PC-9 (cell line): ENCODE measurements around the gene NDUFS6. TPM values are rescaled to one million over a fixed set of nuclear protein-coding genes. Genes with fewer than 3 reads are reported as not detected.
"Not testable (repeated sequence)": the region's sequence is repeated elsewhere in the genome, so short reads cannot be mapped to it uniquely, and the experiment has no call there.

Experiments
- BruUV-seq: library from RNA; stranded (reverse); fragments of 400-500 nt; replicated peaks from 2 replicates; lab custom pipeline; 2021; lab: Mats Ljungman, UMichigan
- CTCF ChIA-PET: fragments of 300-600 bp; sonication (Branson Sonifier 250); formaldehyde crosslinking; loops from one replicate; lab custom pipeline; 2022; ENCODE audit warnings: antibody characterized with exemption; lab: Charles Lee
- POLR2A ChIA-PET: fragments of 300-600 bp; sonication (Branson Sonifier 250); formaldehyde crosslinking; loops from one replicate; lab custom pipeline; 2022; ENCODE audit warnings: antibody characterized with exemption; ENCODE audit not compliant: unreplicated experiment; lab: Charles Lee
- DNase-seq, 2 experiments: peaks; one replicate each; pipeline versions ENCODE4 v3.0.0 to v3.0.0-alpha.2; 2015 to 2022; ENCODE audit warnings: mixed read lengths in 1 of 2
- H2AFZ ChIP-seq: fragments of 200-600 bp; sonication (generic); 2 replicates; pipeline ENCODE4 v1.8.1; 2017; ENCODE audit warnings: antibody characterized with exemption
- H3F3A ChIP-seq: fragments of 200-600 bp; sonication (generic); 2 replicates; pipeline ENCODE4 v1.8.1; 2017; ENCODE audit warnings: antibody characterized with exemption, mild to moderate bottlenecking, low read depth; ENCODE audit not compliant: insufficient read depth
- H3K27ac ChIP-seq: fragments of 200-600 bp; sonication (generic); 2 replicates; pipeline ENCODE4 v1.6.1; 2016; ENCODE audit warnings: mixed run types
- H3K27me3 ChIP-seq: fragments of 200-600 bp; sonication (generic); 2 replicates; pipeline ENCODE4 v1.6.1; 2016; ENCODE audit warnings: low read depth, mixed run types; ENCODE audit not compliant: insufficient read depth
- H3K36me3 ChIP-seq: fragments of 200-600 bp; sonication (generic); 2 replicates; pipeline ENCODE4 v1.6.1; 2016; ENCODE audit warnings: low read depth, mixed run types
- H3K4me1 ChIP-seq: fragments of 200-600 bp; sonication (generic); replicated peaks from 2 replicates; pipeline ENCODE4 v1.6.1; 2016; ENCODE audit warnings: mixed run types; ENCODE audit not compliant: insufficient read depth
- H3K4me2 ChIP-seq: fragments of 200-600 bp; sonication (generic); 2 replicates; pipeline ENCODE4 v1.6.1; 2017; ENCODE audit warnings: mixed run types
- H3K4me3 ChIP-seq: fragments of 200-600 bp; sonication (generic); 2 replicates; pipeline ENCODE4 v1.6.1; 2016; ENCODE audit warnings: mixed run types
- H3K79me2 ChIP-seq: fragments of 200-600 bp; sonication (generic); 2 replicates; pipeline ENCODE4 v1.6.1; 2017; ENCODE audit warnings: low read depth, mixed run types
- H3K9me2 ChIP-seq: fragments of 200-600 bp; sonication (generic); 2 replicates; pipeline ENCODE4 v1.8.1; 2017; ENCODE audit warnings: mild to moderate bottlenecking; ENCODE audit not compliant: insufficient read depth
- H3K9me3 ChIP-seq: fragments of 200-600 bp; sonication (generic); 2 replicates; pipeline ENCODE4 v1.8.1; 2016; ENCODE audit warnings: low read depth; ENCODE audit not compliant: insufficient read depth
- H4K20me1 ChIP-seq: fragments of 200-600 bp; sonication (generic); 2 replicates; pipeline ENCODE4 v1.8.1; 2017; ENCODE audit not compliant: insufficient read depth
- CTCF ChIP-seq: fragments of 200-600 bp; sonication (generic); conservative IDR thresholded peaks from 2 replicates; pipeline ENCODE4 v1.6.1; 2017; ENCODE audit warnings: mixed run types, antibody characterized with exemption, mild to moderate bottlenecking, moderate library complexity
- EZH2 ChIP-seq: fragments of 200-600 bp; sonication (generic); IDR thresholded peaks from 2 replicates; pipeline ENCODE4 v1.8.0; 2017; ENCODE audit warnings: antibody characterized with exemption, low read depth
- intact Hi-C: fragments of 100-400 bp; cut with micrococcal nuclease; formaldehyde crosslinking; loops from one replicate; pipeline ENCODE4 v1.10.0; 2022; ENCODE audit not compliant: unreplicated experiment
- total RNA-seq: library from RNA; stranded (reverse); gene quantifications from 2 replicates; pipeline ENCODE4 v1.2.3, GENCODE V29; 2021

NDUFS6 gene
- total RNA-seq, 1 experiment from 2014 or later, result 153 TPM

GRCh38 chr5:1815881-1816292, 14.7 kb downstream of the NDUFS6 start:
- ChIA-PET CTCF (no interaction called here), POLR2A (interaction anchor here (0.5 kb wide), 1 partner anchor 1664 kb away, joined by 6 read pairs; no protein-coding TSS in a partner anchor)
- no TSS peak for BruUV-seq
- Histone ChIP-seq H3K9me3 (no peaks in the 10 kb centered on the region), H3K36me3 (peaks cover 49% of the 10 kb centered on the region), H3K4me1 (no peaks in the 10 kb centered on the region), H3F3A (peaks cover 8% of the 10 kb centered on the region; the same call in 1 of the 2 replicates), H3K4me3 (no peak overlapping the region), H3K4me2 (no peak overlapping the region), H3K27me3 (no peaks in the 10 kb centered on the region), H3K79me2 (peaks cover 3% of the 10 kb centered on the region; the same call in 1 of the 2 replicates), H4K20me1 (peaks cover 24% of the 10 kb centered on the region), H3K9me2 (no peaks in the 10 kb centered on the region), H3K27ac (no peak overlapping the region), H2AFZ (no peak overlapping the region)
- TF ChIP-seq CTCF, result no peak
- no peak for TF ChIP-seq EZH2
- DNase-seq, result no peak
- intact Hi-C loops, result no loop called here

DNA sequence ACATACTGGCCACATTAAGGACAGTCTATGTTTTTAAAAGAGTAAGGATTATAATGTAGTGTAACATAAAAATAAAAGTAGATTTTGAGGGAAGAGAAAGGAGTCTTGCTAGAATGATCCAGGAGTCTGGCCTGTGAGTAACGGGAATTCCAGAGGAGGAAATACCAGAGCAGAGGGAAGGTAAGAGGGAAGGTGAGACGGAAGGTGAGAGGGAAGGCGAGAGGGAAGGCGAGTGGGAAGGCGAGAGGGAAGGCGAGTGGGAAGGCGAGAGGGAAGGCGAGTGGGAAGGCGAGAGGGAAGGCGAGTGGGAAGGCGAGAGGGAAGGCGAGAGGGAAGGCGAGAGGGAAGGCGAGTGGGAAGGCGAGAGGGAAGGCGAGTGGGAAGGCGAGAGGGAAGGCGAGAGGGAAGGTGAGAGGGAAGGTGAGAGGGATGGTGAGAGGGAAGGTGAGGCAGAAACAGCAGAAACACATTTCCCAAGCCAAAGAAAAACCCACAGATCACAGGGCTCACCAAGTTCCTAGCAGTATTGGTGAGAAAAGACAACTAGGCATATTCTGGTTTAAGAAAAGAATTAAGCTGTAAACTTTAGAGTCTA, 15.4 kb downstream of the NDUFS6 start:
- H3K9me2 ChIP-seq, H3K27ac ChIP-seq, H3F3A ChIP-seq, BruUV-seq, intact Hi-C loops, POLR2A ChIA-PET, H3K4me2 ChIP-seq, H3K9me3 ChIP-seq, H3K4me1 ChIP-seq, DNase-seq, CTCF ChIA-PET, H3K79me2 ChIP-seq, H2AFZ ChIP-seq, H3K4me3 ChIP-seq, H3K27me3 ChIP-seq: not testable (repeated sequence)
- peaks cover 42% of the 10 kb centered on the region for H3K36me3 ChIP-seq
- peaks cover 17% of the 10 kb centered on the region for H4K20me1 ChIP-seq

GRCh38 chr5:1817261-1818043, 16.2 kb downstream of the NDUFS6 start:
- no TSS peak for BruUV-seq
- 0 out of 2 replicates have a peak, but pooled peaks cover 4% of the 10 kb centered on the region for H3F3A ChIP-seq
- POLR2A ChIA-PET, result no interaction called here
- peaks cover 35% of the 10 kb centered on the region; the same call in 1 of the 2 replicates for H3K36me3 ChIP-seq
- intact Hi-C loops, result no loop called here
- no peaks in the 10 kb centered on the region for H3K27me3 ChIP-seq
- CTCF ChIA-PET, result no interaction called here
- H3K9me2 ChIP-seq, result no peaks in the 10 kb centered on the region
- no peak overlapping the region for H3K4me2 ChIP-seq
- TF ChIP-seq CTCF, result no peak
- no peak for TF ChIP-seq EZH2
- no peak overlapping the region for H2AFZ ChIP-seq
- H4K20me1 ChIP-seq, result peaks cover 11% of the 10 kb centered on the region
- H3K4me1 ChIP-seq, result no peaks in the 10 kb centered on the region
- DNase-seq, result no peak
- H3K27ac ChIP-seq, result no peak overlapping the region
- no peaks in the 10 kb centered on the region for H3K79me2 ChIP-seq
- no peak overlapping the region for H3K4me3 ChIP-seq
- H3K9me3 ChIP-seq, result no peaks in the 10 kb centered on the region
